ENCODE data around the gene USP13.

USP13 gene

DNA sequence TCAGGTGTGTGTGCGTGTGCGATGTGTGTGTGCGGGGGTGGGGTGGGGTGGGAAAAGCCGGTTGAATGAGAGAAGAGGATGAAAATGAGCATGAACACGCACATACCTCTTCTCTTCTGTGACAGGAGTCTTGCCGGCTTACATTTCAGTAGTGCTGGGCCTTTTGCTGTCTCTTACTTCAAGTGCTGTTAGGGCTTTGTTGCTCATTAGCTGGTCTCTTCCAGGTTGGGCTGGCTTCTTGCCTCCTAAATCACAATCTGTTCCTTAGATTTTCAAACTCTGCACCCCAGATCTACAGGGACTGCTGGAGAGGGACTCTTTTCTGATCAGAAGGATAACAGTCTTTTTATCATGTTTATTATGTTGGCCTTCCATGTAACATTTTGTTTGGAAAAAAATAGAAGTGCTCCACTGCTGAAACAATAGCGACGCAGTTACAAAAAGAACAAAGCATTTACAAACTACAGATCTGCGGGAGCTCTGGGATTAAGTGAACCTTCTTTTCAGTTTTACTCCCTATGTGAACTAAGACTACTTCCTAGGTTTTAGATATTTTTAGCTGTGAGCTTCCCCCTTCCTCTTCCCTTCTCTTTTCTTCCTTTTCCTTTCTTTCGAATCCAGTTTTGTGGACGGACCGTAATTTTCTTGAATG is 48.5 kb downstream of the USP13 start:
- DNase-seq = no peak

DNA sequence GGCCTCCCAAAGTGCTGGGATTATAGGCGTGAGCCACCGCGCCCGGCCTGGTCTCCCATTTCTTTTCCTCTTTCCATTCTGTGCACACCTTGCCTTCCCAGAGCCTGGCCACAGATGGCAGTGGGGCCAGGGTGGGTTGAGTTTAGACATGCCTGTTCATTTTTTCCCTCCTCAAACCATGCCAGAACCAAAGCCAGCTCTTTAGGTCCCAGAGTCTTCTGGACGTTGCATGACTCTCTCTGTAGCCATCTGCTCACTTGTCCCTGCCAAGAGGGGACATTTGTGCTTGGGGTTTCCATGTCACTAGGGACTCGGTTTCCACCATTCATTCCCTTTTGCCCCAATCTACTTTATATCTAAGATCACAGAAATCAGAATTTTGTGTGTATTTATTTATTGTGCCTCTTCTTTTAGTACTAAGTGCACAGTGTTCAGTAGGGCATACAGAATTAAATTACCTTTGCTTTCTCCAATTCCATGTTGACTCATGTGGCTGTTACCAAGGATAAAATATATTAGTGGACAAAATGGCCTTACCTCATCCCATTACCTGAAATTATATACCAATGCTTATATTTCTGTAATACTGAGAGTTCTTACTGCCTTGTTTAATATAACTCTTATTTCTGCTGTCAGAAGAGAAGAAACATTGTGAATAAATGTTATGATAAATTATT is 49.6 kb downstream of the USP13 start:
- DNase-seq = no peak

DNA sequence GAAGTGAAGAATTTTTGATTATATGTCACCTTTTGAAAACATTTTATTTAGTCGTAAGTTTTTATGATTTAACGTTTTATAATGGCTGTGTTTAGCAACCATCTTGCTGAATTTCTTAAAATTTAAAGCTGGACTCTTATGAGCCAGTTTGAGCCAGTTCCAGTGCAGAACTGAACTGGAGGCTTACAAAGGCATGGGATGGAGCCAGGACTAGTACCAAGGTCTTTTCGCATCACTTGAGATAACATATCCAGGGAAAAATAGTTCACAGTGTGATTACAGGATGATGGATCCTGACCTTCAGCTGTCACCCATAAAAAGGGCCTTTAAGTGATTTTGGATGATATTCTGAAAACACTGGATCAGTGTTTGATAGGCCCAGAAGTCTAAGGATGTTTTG is 51.0 kb downstream of the USP13 start:
- no peak for DNase-seq

DNA sequence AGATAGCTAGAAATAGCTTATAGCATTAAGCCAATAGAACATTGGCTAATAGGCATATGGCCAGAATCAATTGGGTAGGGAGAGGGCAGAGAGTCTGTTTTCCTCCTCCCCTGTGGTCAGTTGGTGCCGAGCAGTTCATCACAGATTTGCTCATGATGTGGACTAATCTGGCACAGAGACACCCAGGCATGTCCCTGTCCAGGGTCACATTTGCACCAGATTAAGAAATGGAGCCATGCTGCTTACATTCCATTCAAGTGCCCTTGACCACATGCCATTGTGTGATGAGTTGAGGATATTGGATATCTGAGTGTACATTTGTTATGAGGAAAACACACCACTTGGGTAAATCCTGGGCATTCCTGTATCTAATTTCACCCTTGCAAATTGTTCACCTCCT is 53.4 kb downstream of the USP13 start:
- DNase-seq = no peak

DNA sequence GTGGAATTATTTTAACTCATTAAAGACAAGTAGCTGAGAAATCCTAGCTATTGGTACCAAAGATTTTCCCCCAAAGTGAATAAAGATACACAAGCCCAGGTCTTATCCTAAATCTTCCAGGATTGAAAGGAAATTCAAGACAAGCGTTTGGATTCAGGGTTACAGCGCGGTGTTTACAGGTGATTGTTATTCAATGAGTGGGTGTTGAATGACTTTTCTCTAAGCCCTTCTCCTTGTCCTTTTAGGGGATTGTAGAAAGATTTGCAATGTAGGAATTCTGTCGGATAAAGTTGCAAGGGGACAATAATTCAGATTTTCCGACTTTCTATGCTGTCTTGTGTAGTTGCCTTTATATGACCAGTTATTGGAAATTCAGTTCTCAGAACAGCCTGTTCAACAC is 57.2 kb downstream of the USP13 start:
- no peak for DNase-seq

DNA sequence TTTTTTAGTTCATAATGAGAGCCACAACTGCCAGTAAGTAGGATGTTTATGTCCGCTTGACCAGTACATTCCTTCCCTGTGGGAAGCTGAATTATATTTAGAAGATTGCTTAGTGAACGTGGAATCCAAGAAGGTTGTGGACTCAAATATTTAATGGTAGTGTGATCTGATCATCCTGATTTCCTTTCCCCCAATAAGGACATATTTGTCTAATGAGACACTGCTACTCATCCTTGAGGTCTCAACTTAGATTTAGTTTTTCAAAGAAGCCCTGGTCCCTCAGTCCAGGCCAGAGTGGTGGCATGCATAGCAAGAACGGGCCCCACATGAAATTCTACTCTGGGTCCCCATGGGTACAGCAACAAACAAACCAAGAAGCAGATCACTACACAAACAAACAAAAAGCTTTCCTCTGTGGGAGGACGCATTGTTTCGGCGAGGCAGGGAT is 60.8 kb downstream of the USP13 start:
- DNase-seq = no peak

DNA sequence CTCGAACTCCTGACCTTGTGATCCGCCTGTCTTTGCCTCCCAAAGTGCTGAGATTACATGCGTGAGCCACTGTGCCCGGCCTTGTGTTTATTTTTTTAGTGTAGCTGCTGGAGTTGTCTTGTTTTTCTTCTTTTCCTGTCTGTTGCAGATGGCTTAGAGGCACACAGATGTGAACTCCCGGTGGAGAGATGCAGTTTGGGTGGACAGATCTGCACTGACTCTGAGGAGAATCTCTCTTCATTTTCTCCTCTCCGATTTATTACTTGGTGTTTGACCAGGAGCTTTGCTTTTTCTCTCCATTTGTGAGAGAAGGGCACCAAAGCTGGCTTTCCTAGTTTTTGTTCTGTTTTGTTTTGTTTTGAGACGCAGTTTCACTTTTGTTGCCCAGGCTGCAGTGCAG is 62.7 kb downstream of the USP13 start:
- DNase-seq = no peak

DNA sequence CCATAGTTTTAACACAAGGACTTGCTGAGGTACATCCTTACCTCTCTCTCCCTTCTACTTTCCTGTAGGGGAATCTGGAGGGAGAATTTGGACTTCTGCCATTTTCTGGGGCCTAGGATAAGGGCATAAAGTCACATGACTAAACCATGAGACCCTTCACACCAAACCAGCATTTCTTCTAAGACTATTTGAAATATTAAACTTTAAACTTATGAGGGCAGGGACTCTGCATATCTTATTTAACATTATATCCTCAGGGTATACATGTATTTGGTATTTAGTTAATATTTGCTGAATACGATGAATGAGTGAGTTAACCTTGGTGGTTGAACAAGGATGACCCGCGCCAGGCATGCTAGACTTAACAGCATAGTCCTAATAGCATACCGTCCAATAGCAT is 63.4 kb downstream of the USP13 start:
- DNase-seq = no peak

DNA sequence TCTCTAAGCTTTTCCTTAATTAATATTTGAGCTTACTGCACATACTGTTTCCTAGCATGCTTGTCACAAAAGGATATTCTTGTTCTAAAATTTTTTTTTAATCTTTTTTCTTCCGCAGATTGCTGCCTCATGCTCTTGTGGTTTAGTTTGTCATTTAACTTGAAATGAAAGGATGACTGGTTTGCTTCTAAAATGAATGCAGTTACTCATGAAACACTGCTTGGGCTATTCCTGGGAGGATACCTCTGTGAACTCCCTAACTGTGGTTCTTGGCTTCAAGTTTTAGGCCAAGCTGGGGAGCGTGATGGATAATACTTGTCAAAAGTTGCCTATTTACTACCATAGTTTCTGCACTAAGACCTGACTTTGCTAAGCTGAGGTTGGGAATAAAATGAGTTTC is 64.0 kb downstream of the USP13 start:
- no peak for DNase-seq

DNA sequence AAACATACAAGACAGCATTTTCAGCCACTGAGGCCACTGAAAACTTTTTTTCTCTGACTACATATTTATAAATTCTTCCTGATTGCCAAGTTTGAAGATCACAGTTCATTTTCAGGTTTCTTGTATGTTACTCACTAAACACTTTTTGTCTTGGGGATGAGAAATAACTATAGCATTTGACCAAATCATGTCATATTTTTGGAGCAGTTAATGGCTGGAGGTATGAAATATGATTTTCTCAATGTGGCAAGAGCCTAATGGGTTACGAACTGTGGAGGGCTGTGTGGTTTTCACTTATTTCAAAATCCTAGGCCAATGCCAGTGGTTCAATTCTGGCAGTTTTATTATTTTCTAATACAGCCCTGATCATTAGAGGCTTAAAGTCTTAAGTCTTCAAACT is 64.4 kb downstream of the USP13 start:
- no peak for DNase-seq

DNA sequence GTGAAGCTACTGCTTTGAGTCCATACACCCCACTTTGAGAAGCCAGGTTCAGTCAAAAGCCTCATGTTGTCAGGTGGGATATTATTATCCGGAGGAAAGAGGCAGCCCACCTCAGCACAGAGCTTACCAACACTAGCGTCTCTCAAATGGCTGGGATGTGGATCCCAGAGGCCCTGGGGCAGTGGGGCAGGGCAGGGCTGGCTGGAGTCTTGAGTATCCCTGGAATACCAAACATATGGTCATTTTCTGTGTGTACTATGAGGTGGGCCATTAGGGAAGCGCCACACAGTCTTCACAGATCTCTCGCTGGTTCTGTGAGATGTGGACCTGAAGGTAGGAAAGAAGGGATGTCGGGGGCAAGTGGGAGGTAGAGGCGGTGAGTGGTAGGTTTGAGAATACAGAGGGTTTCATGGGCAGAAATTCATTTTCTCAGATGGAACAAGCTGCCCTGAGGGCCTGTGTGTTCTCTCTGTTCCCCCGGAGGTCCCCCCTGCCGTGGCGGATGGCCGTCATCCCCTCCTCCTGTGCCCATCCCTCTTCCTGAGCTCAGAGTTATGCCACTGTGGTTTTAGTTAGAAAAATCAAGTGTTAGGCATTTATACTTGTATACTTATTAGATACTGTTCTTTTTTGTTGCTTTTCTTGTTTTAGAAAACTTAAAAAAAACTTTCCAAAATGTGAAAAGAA is 66.4 kb downstream of the USP13 start:
- no peak for DNase-seq

DNA sequence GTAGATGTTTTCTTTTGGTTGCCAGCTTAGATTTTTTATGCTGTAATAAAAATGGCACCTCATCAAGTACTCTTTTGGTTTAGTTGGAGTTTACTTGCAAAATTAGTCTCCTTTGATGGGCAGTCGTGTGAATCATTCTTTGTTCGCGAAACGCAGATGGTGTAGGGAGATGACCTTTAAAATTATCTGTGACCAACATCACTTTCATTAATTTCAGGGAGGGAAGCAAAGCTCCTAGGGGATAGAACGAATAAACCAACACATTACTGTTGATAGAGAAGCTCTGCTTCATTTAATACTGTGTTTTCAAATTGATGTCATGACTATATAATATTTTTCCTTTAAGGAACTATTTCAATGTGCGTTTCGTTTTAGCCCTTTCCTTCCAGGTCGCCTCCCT is 67.4 kb downstream of the USP13 start:
- DNase-seq = no peak

DNA sequence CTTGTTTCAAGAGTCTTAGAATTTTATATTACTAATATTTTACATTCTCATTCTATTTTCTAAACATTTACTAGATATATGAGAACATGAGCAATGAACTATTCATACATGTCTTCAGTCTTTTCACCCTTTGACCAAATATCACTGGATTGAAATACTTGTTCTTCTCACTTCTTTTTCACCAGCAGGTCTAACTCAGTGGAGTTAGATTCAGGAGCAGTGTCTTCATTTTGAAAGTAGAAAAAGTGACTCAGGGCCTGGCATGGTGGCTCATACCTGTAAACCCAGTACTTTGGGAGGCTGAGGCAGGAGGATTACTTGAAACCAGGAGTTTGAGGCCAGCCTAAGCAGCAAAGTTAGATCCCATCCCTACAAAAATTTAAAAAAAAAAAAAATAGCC is 70.8 kb downstream of the USP13 start:
- no peak for DNase-seq

DNA sequence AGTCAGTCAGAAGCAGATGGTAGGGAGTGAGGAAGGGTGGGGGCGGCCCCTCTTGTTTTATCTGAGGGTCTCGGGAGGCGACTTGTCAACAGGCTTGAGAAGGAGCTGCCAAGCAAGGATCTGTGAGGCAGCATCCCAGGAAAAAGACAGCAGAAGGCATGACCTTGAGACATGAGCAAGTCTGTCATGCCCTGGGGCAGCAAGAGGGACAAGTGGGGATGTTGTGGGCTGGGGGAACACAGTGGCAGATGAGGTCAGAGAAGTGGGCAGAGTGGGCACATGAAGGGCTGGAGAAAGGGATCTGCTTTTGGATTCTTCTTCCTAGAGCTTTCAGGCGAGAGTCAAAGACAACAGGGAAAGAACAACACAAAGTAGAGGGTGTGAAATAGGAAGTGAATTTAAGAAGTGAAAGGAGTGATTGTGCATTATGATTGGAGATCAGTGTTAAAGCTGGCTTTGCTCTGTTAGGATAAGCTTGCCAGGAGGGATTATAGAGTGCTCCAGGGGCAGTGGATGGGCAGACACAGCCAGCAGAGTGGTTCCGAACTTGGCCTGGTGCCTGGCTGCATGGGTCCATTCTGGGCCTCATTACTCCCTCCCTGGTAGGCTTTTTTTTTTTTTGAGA is 73.3 kb downstream of the USP13 start:
- DNase-seq = no peak

DNA sequence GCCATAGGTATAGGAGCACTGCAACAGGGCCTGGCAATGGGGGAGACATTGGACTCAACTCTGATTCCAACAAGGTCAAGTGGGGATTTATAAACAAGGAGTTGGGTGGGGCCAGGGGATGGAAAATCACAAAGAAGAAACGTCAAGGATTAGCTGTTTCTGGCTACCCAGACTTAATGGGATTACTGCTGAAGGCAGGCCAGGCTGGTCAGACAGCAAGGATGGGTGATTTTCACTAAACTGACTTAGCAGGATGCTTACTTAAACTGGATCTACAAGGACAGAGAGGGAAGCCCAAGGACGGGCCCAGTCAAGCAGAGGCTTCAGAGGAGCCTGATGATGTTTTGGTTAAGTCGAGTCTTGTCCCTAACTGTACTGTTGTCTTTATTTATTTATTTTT is 76.2 kb downstream of the USP13 start:
- DNase-seq = no peak

DNA sequence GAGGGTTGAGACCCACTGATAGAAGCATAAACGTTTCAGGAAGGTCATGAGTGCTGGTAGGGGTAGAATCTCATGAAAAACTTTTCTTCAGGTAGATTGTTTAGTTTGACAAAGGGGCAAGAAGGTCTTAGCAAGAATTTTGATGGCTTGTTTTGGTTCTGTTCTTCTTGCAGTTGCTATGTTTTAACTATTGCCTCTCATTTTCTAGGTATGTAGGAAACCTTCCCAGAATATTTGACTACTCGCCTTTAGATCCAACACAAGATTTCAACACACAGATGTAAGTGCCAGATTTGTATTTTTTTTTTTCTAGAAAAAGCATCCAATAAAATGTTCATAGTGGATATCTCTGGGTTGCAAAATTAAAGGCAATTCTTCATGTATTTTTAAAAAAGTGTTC is 77.1 kb downstream of the USP13 start:
- no peak for DNase-seq

DNA sequence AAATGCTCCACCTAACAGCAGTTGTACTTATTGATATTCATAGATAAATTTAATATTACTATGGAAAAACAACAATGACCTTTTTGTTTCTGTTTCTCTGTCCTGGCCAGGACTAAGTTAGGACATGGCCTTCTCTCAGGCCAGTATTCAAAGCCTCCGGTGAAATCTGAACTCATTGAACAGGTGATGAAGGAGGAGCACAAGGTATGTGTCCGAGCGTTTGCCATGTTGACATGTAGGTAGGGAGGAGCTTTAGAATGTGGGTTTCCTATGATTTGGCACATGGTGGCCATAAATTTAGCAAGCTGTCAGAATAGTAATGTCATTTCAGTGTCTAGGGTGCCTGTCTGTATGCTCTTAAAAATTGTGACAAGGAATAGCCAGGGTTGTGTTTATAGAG is 77.7 kb downstream of the USP13 start:
- no peak for DNase-seq

DNA sequence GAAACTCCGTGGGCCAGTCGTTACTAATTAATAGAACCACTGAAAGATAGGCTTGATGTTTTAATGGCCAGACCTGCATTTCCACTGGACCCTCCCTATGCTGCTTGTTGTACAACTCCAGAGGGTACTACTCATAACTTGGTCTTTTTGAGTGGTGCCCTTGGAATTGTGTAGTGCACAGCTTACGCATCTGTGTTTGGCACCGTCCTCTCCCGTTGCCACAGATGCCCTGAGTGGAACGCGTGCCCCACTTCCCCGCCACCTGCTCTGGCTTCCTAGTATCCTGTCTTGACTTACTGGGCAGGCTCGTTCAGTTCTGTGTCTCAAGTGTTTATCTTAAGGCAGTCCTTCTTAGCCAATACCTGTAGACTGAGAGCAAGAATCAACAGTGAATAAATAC is 78.7 kb downstream of the USP13 start:
- DNase-seq = no peak

DNA sequence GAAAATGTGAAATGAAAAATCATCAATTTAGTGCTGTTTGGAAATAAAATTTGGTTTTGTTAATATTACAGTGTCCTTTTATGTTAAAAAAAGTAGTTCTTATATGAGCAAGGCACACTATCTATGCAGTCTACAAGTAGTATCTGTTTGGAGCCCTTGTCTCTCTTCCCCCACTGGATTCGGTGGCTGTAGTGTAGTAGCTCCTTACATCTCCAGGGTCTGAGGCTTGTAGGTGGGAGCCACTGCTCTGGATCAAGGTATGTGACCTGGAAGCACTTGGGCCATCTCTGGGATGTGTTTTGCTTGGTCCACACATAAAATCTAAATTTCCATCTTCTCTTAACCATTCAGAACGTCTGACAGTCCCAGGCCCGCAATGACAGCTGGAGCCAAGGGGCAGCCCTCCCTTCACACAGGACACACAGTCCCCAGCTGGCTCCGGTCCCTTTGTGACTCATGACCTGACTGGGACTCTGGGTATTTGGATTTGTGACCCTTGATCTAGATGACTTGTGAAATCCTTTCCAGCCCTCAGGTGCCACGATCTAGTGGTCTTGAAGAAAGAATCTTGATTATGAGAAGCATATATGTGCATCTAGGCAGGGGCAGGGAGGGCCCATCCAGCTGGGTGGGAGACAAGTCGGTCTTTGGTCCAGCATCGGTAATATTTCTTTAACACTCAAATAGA is 80.0 kb downstream of the USP13 start:
- peak; percentile 3 for DNase-seq

DNA sequence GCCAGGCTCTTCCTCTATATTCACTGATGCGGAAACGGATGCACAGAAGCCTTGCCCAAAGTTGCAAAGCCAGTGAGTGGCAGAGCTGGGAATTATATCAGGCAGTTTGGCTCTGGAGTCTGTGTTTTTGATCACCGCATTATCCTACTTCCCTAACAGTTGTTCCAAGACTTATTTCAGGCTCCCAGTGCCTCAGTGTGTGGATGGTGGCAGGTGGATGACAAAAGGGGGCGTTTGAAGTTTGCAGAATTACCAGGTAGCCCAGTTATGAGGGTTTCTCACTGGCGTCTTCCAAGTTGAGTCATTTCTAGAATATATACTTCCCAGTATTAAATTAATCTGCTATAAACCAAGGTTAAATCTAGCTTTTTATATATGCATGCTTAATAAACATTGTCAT is 81.0 kb downstream of the USP13 start:
- DNase-seq = no peak

DNA sequence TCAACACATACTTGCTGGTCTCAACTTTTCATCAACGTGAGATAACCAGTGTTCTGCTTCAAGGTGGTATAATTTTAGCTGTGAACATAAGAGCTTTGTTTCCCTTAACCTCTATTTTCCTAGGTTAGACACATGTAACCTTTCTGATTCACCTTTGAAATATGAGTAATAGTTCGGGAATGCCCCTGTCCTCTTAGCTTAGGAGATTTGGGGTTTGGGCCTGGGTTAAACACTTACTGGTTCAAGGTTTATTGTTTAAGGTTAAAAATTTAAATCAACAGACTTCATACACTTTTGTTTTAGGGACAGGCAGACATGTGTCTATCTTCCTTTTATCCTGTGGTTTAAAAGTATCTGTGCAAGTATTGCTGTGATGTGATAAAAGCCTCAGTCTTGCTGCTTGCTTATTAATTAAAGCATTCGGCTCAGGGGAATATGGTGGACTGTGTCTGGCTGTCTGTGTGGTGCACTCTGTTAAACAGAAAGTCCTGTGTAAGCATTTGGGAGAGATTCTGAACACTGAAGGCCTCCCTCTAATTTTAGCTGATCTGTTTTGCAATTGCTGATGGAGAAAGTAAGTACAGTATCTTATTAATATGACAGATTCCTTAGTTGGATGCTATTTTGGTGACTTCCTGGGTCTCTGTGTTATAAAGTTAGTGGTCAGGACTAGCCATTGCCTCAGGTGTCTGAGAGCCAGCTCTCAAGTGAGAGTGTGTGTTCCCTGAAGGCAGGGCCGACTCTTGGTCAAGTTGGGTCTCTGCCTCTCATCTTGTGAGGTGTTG is 81.8 kb downstream of the USP13 start:
- DNase-seq = no peak

DNA sequence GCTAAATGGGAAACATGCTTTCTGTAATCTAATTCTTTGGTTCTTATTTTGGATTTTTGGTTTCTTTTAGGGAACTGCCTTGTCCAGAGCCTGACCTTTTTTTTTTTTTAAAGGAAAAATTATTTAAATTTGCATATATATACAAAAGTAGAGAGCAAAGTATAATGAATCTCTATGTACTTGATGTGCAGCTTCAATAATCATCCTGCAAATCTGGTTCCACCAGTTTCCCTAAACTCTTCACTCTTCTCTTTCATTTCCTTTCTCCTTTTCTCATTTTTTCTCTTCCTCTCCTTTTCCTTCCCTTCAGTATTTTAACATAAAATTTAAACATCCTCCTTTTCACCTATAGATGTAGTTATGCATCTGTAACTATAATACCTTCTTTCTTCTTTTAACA is 82.5 kb downstream of the USP13 start:
- DNase-seq = no peak

DNA sequence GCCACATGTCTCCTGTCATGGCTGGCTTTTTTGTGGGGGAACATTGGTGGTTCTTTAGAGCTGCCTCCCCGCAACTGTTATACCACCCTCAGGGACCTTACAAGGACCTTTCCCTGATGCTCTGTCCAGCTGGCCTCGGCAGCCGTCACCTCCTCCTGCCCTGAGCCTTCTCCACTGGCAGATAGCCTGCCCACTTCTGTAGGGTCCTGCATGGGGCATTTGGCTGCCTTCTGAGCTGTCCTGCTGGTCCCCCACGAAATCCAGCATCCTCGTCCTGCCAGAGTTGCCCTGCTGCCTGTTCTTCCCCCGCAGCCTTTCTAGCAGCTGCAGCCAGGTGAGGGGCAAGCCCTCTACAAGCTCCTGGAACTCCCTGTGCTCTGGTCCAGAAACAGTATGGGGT is 86.2 kb downstream of the USP13 start:
- no peak for DNase-seq

Data from midbrain (tissue), 1 donor.